HG02759 (cell line): ENCODE measurements around the gene EYS.

ENCODE experiments used
- ATAC-seq: cut with Tn5 transposase; IDR thresholded peaks from one replicate; pipeline ENCODE4 v1.9.1; 2021; ENCODE audit warnings: mild to moderate bottlenecking, moderate library complexity; ENCODE audit not compliant: unreplicated experiment

The EYS gene

DNA sequence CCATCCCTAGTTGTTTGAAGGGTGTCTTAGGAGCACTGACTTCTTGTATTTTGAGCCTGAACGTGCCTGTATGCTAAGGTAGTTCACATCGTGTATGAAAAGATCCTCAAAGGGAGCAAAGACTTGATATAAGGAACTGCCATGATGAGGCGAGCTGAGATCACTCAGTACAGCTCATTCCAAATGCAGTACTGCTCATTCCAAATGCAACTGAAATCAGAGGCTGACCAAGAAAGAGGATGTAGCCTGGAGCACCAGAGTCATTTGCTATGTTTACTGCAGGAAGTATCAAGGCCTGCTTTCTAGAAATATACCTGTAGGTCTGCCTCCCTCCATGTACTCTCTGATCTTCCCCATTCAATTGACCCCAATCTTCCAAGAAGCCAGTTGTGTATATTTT lies 832.2 kb downstream of the EYS start:
- no peak for ATAC-seq

- ATAC-seq = no peak
Observed at GRCh38 chr6:64872633-64873032, 834.4 kb downstream of the EYS start.

- ATAC-seq = no peak
Observed at GRCh38 chr6:64861039-64861651, 845.9 kb downstream of the EYS start.

DNA sequence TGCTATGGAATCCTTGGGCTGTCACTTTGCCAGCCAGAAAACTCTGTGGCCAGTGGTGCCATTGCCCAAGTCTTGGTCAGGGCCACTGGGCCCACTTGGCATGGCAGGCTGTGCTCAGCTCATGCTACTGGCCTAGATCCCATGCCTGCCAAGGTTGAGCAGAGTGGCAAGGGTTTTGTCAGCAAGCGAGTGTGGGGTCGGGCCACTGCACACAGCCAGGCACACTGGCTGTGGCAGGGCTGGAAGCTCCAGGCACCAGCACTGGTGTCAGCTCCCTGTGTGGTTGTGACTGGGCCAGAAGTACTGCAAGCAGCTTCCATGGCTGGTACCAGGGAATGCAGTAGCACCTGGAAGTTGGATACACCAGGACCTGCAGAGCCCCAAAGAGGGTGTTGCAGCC lies 846.8 kb downstream of the EYS start:
- no peak for ATAC-seq

DNA sequence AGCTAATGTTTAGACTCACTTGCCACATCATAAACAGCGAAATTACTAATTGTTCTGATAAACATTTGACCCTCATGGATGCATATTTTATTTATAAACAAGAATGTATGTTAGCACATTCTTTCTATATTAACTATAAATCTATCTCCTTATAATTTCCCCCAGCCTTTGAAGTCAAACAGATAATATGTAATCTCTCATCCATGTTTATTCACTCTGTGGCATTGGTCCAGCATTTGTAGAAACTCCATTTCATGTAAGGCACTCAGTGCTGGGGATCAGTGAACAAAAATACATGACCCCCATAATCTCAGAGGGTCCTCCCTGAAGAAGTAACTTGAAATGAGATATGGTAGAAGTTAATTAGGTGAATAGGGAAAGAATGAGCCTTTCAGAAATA lies 856.9 kb downstream of the EYS start:
- no peak for ATAC-seq

GRCh38 chr6:64848467-64848866 lies 858.6 kb downstream of the EYS start:
- no peak for ATAC-seq

- ATAC-seq = no peak
Observed at GRCh38 chr6:64847396-64847795, 859.6 kb downstream of the EYS start.

DNA sequence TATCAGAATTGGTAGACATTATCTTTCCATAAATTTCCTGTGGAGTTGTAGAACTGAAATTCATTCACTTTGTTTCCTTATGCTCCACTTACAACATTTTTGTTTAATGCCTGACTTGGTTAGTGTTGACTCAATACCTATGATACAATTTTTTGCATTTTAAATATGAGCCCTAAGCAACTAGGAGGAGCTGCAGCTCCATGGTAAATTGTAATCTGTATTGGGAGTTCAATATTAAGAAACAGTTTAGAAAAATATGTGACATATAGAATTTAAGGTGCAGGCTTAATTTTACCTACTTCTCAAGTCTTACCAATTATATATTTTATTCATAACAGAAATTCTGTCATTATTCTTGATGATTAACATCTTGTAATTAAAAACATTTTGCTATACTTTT lies 868.3 kb downstream of the EYS start:
- ATAC-seq = no peak

DNA sequence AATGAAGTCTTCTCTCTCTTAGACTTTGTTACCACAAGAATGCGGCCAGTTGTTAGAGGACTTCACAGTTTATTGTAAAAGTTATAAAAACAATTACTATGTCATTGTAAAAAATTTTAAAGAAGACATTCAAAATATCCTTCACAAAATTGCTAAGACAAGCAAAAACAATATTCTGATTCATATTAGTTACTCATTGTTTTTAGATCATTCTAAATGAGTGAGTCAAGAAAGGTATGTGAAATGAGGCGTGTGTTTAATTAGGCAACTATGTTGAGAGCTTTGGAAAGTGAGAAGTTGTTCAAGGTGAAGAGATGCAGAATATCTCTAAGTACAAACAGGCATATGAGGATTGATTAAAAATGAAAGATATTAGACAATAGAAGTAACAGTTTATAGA lies 875.3 kb downstream of the EYS start:
- no peak for ATAC-seq

- no peak for ATAC-seq
Observed at GRCh38 chr6:64817525-64817924, 889.5 kb downstream of the EYS start.

- ATAC-seq = no peak
Observed at GRCh38 chr6:64815718-64816117, 891.3 kb downstream of the EYS start.

DNA sequence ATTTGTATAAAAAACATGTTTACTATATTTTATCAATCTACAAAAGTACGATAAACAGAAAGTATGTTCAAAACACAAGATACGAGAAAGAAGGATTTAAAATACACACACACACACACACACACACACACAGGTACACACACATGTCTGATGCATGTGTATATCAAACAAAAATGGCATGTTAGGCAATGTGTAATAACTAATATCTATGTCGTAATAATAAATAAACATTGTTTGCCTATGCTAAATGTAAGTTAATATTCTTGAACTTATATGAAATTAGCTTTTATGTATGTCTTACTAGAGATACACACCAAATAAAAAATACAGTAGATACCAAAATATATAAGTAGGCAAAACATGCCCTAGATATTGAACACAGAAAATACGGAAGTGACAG lies 894.9 kb downstream of the EYS start:
- ATAC-seq = no peak

DNA sequence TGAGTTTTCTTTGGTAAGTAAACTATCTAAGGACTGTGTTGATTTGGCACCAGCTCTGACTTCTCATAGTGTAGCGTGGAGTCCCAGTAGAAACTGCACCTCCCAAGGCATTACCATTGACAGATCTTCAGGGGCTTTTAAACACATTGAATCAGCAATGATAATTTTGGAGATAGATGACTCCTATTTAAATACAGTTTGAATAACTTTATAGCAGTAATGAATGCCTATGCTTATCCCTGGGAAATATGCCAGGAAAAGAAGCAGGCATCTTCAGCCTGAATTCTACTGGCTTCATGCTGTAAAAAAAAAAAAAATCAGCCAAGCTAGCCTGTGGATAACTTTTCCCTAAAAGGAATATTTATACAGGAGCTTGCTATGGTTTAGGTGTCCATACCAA lies 895.9 kb downstream of the EYS start:
- no peak for ATAC-seq

GRCh38 chr6:64807785-64808184 lies 899.2 kb downstream of the EYS start:
- no peak for ATAC-seq

DNA sequence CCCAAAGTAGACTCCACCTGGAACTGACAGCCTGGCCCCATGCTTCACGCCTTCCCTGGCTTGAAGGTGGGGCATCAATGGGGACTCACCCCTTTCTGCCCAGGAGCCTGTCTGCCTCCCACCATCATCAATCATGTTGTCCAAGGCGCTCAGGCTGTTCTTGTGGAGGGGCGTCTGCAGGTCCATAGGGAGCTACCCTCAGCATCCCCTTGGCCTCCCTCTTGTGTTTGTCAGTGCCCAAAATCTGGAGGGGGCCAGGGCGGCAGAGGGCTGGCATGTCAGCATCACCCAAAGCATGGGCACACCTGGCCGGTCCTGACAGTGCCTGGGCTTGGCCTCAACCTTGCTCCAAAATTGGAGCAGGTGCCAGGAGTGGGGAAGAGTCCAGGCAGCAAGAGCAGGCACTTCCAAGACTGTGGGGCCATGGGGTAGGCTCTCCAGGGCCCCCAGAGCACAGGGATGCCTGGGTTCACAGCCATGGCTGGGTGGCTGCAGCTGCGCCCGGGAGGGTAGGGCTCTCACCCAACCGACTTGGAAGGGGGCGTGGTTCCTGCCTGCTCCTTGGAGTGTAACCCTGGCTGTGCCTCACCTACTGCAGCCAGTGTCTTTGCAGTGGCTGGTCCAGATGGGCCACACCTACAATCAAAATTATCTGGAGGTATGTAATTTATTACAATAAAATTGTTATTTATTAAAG lies 903.4 kb downstream of the EYS start:
- no peak for ATAC-seq

DNA sequence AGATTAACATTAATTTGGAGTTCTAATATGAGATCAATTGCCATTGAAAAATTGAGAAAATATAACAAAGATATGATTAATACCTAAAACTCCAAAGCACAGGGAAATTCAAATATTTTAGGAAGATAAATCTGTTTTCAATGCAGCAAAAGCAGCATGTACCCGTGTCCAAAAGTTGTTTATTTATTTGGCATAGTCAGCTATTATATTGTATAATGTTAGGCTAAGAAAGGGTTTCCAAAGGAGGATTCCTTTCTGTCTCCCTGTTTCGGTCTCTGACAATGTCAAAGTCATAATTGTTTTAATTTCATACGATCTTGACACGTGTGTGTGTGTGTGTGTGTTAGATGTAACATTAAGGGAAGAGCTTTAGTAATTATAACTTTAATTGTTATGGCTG lies 914.5 kb downstream of the EYS start:
- ATAC-seq = no peak

GRCh38 chr6:64789476-64789875 lies 917.5 kb downstream of the EYS start:
- no peak for ATAC-seq

GRCh38 chr6:64786736-64787135 lies 920.3 kb downstream of the EYS start:
- no peak for ATAC-seq

GRCh38 chr6:64782877-64783276 lies 924.1 kb downstream of the EYS start:
- no peak for ATAC-seq

DNA sequence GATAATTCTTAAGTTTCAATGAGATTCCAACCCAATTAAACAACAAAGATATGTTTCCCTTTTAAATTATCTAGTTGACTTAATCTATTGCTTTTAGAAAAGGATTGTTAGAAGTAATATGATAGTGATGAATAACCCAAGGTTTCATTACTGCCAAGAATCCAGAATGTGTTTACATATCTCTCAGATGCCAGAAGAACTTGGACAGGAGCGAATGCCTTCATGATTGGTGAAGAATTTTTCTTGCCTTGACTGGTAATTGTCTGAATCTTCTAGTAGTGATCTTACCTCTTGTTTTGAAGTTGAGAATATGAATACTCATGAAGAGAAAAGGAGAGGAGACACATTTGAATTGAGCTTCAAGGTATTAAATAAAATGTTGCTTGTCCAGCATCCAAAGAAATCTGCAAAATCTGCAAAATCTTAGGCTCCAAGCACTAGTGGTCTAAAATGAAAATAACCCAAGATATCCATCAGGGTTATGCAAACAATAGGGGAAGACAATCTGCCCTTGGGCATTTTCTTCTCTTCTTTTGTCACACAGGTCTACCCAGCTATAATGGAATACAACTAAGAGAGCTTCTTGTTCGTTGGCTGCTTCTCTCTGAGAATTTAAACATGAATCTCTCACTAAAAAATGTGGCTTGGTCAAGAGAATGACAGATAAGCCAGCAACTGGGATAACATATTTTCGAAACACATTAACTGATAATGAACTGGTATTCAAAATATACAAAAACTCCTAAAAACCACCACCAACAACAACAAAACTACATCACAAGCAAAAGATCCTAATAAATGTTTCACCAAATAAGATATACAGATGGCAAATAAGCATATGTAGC lies 928.9 kb downstream of the EYS start:
- no peak for ATAC-seq

DNA sequence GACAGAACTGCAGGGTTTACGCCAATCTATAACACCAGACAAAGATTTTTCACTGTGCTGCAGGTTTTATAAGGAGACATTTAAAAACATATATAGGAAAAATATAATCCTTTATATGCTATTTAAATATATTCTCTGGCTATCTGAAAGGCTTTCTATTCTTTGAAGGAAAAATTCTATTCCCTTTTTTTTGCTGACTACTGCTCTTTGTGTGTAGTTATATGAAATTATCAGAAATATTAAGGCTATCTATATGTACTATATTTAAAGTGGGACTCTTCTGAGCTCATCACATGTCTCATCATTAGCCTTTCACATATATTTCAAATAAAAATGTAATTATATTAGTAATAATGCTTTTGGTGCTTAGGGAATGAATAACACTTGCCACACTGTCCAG lies 930.7 kb downstream of the EYS start:
- no peak for ATAC-seq

- no peak for ATAC-seq
Observed at GRCh38 chr6:64774881-64775280, 932.1 kb downstream of the EYS start.
